ENCODE measurements around the gene SPIRE1.

Gene SPIRE1

GRCh38 chr18:12657684-12658425 lies at the start of gene SPIRE1:
Gene SPIRE1, minus strand, starts transcription at chr18:12658107. Its CDS starts 241 bp downstream, at chr18:12657866.
- peak within 1 kb of the TSS; percentile 70 to 81 for H3K9ac ChIP-seq (ENCODE audit: low read length in 2 of 2)

GRCh38 chr18:12703664-12704063 lies 45.8 kb upstream of the SPIRE1 start:
- Histone ChIP-seq H3K9ac (ENCODE audit: low read length in 2 of 2) (peak overlapping the region; percentile 74 to 94), H3K36me3 (ENCODE audit: control insufficient read depth in 2 of 2, insufficient read depth in 2 of 2, low read length in 2 of 2) (peaks cover 6 to 14% of the 10 kb centered on the region in 2 donors), H3K27ac (ENCODE audit: low read length) (peak overlapping the region; percentile 94), H3K4me3 (ENCODE audit: low read length in 2 of 2) (peak overlapping the region; percentile 75 to 91), H3K9me3 (ENCODE audit: control insufficient read depth in 2 of 2, low read length in 2 of 2) (no peaks in the 10 kb centered on the region), H3K27me3 (ENCODE audit: control insufficient read depth in 1 of 2, insufficient read depth in 2 of 2, low read length in 2 of 2) (no peaks in the 10 kb centered on the region), H3K4me1 (ENCODE audit: control insufficient read depth, insufficient read depth, low read length) (peaks cover 15% of the 10 kb centered on the region)

More at GRCh38 chr18:12657684-12658425, at the start of gene SPIRE1:
- H3K4me1 ChIP-seq (ENCODE audit: control insufficient read depth, insufficient read depth, low read length), result peaks cover 7% of the 10 kb centered on the region
- H3K4me3 ChIP-seq (ENCODE audit: low read length in 2 of 2), result peak within 1 kb of the TSS; percentile 76 to 87
- H3K27ac ChIP-seq (ENCODE audit: low read length), result peak within 1 kb of the TSS; percentile 78
- no peaks in the 10 kb centered on the region for H3K27me3 ChIP-seq (ENCODE audit: control insufficient read depth in 1 of 2, insufficient read depth in 2 of 2, low read length in 2 of 2)
- no peaks in the 10 kb centered on the region for H3K36me3 ChIP-seq (ENCODE audit: control insufficient read depth in 2 of 2, insufficient read depth in 2 of 2, low read length in 2 of 2)
- no peaks in the 10 kb centered on the region for H3K9me3 ChIP-seq (ENCODE audit: control insufficient read depth in 2 of 2, low read length in 2 of 2)

- Histone ChIP-seq H3K4me3 (ENCODE audit: low read length in 2 of 2) (peak overlapping the region; percentile 75 to 91), H3K27ac (ENCODE audit: low read length) (peak overlapping the region; percentile 94), H3K9ac (ENCODE audit: low read length in 2 of 2) (peak overlapping the region; percentile 74 to 94), H3K27me3 (ENCODE audit: control insufficient read depth in 1 of 2, insufficient read depth in 2 of 2, low read length in 2 of 2) (no peaks in the 10 kb centered on the region), H3K9me3 (ENCODE audit: control insufficient read depth in 2 of 2, low read length in 2 of 2) (no peaks in the 10 kb centered on the region), H3K36me3 (ENCODE audit: control insufficient read depth in 2 of 2, insufficient read depth in 2 of 2, low read length in 2 of 2) (peaks cover 8 to 18% of the 10 kb centered on the region in 2 donors), H3K4me1 (ENCODE audit: control insufficient read depth, insufficient read depth, low read length) (peaks cover 15% of the 10 kb centered on the region)
These were observed 45.2 kb upstream of the SPIRE1 start for GRCh38 chr18:12703096-12703567.

- no peaks in the 10 kb centered on the region for H3K9me3 ChIP-seq (ENCODE audit: control insufficient read depth in 2 of 2, low read length in 2 of 2)
- no peaks in the 10 kb centered on the region for H3K27me3 ChIP-seq (ENCODE audit: control insufficient read depth in 1 of 2, insufficient read depth in 2 of 2, low read length in 2 of 2)
- H3K4me3 ChIP-seq (ENCODE audit: low read length in 2 of 2), result peak within 1 kb of the TSS; percentile 75 to 91
- H3K27ac ChIP-seq (ENCODE audit: low read length), result peak within 1 kb of the TSS; percentile 94
- H3K9ac ChIP-seq (ENCODE audit: low read length in 2 of 2), result peak within 1 kb of the TSS; percentile 74 to 94
- peaks cover 6 to 11% of the 10 kb centered on the region in 2 donors for H3K36me3 ChIP-seq (ENCODE audit: control insufficient read depth in 2 of 2, insufficient read depth in 2 of 2, low read length in 2 of 2)
- H3K4me1 ChIP-seq (ENCODE audit: control insufficient read depth, insufficient read depth, low read length), result peaks cover 15% of the 10 kb centered on the region
These were observed 44.6 kb upstream of the SPIRE1 start, which contains the start of the genes CEP76 and PSMG2 for GRCh38 chr18:12702221-12703095. Gene CEP76, minus strand, starts transcription at chr18:12702723. Its CDS starts 175 bp downstream, at chr18:12702548. Gene PSMG2, plus strand, starts transcription at chr18:12703042. Its CDS starts 66 bp downstream, at chr18:12703108.

- H3K9me3 ChIP-seq (ENCODE audit: control insufficient read depth in 2 of 2, low read length in 2 of 2), result no peaks in the 10 kb centered on the region
- H3K27ac ChIP-seq (ENCODE audit: low read length), result no peak overlapping the region
- no peaks in the 10 kb centered on the region for H3K27me3 ChIP-seq (ENCODE audit: control insufficient read depth in 1 of 2, insufficient read depth in 2 of 2, low read length in 2 of 2)
- H3K4me1 ChIP-seq (ENCODE audit: control insufficient read depth, insufficient read depth, low read length), result peaks cover 15% of the 10 kb centered on the region
- peaks cover 3 to 8% of the 10 kb centered on the region in 2 donors for H3K36me3 ChIP-seq (ENCODE audit: control insufficient read depth in 2 of 2, insufficient read depth in 2 of 2, low read length in 2 of 2)
- peak overlapping the region; percentile 75 to 91 for H3K4me3 ChIP-seq (ENCODE audit: low read length in 2 of 2)
- H3K9ac ChIP-seq (ENCODE audit: low read length in 2 of 2), result no peak overlapping the region
These were observed 43.3 kb upstream of the SPIRE1 start for GRCh38 chr18:12701161-12701560.

GRCh38 chr18:12699747-12700146 lies 41.8 kb upstream of the SPIRE1 start:
- Histone ChIP-seq H3K36me3 (ENCODE audit: control insufficient read depth in 2 of 2, insufficient read depth in 2 of 2, low read length in 2 of 2) (peaks cover 3 to 5% of the 10 kb centered on the region in 2 donors), H3K4me3 (ENCODE audit: low read length in 2 of 2) (no peak overlapping the region), H3K27ac (ENCODE audit: low read length) (no peak overlapping the region), H3K9me3 (ENCODE audit: control insufficient read depth in 2 of 2, low read length in 2 of 2) (no peaks in the 10 kb centered on the region), H3K9ac (ENCODE audit: low read length in 2 of 2) (no peak overlapping the region), H3K27me3 (ENCODE audit: control insufficient read depth in 1 of 2, insufficient read depth in 2 of 2, low read length in 2 of 2) (no peaks in the 10 kb centered on the region), H3K4me1 (ENCODE audit: control insufficient read depth, insufficient read depth, low read length) (peaks cover 12% of the 10 kb centered on the region)

- Histone ChIP-seq H3K4me3 (ENCODE audit: low read length in 2 of 2) (no peak overlapping the region), H3K9ac (ENCODE audit: low read length in 2 of 2) (no peak overlapping the region), H3K4me1 (ENCODE audit: control insufficient read depth, insufficient read depth, low read length) (no peaks in the 10 kb centered on the region), H3K9me3 (ENCODE audit: control insufficient read depth in 2 of 2, low read length in 2 of 2) (no peaks in the 10 kb centered on the region), H3K27ac (ENCODE audit: low read length) (no peak overlapping the region), H3K36me3 (ENCODE audit: control insufficient read depth in 2 of 2, insufficient read depth in 2 of 2, low read length in 2 of 2) (peaks cover 3 to 5% of the 10 kb centered on the region in 2 donors), H3K27me3 (ENCODE audit: control insufficient read depth in 1 of 2, insufficient read depth in 2 of 2, low read length in 2 of 2) (no peaks in the 10 kb centered on the region)
These were observed 36.1 kb upstream of the SPIRE1 start for GRCh38 chr18:12694032-12694431.

GRCh38 chr18:12692206-12692605 lies 34.3 kb upstream of the SPIRE1 start:
- H3K36me3 ChIP-seq (ENCODE audit: control insufficient read depth in 2 of 2, insufficient read depth in 2 of 2, low read length in 2 of 2), result no peaks in the 10 kb centered on the region
- no peak overlapping the region for H3K9ac ChIP-seq (ENCODE audit: low read length in 2 of 2)
- H3K9me3 ChIP-seq (ENCODE audit: control insufficient read depth in 2 of 2, low read length in 2 of 2), result no peaks in the 10 kb centered on the region
- H3K27ac ChIP-seq (ENCODE audit: low read length), result no peak overlapping the region
- H3K4me1 ChIP-seq (ENCODE audit: control insufficient read depth, insufficient read depth, low read length), result no peaks in the 10 kb centered on the region
- no peaks in the 10 kb centered on the region for H3K27me3 ChIP-seq (ENCODE audit: control insufficient read depth in 1 of 2, insufficient read depth in 2 of 2, low read length in 2 of 2)
- H3K4me3 ChIP-seq (ENCODE audit: low read length in 2 of 2), result no peak overlapping the region

- H3K27ac ChIP-seq (ENCODE audit: low read length), result no peak overlapping the region
- no peak overlapping the region for H3K9ac ChIP-seq (ENCODE audit: low read length in 2 of 2)
- H3K4me3 ChIP-seq (ENCODE audit: low read length in 2 of 2), result no peak overlapping the region
- no peaks in the 10 kb centered on the region for H3K27me3 ChIP-seq (ENCODE audit: control insufficient read depth in 1 of 2, insufficient read depth in 2 of 2, low read length in 2 of 2)
- no peaks in the 10 kb centered on the region for H3K4me1 ChIP-seq (ENCODE audit: control insufficient read depth, insufficient read depth, low read length)
- no peaks in the 10 kb centered on the region for H3K9me3 ChIP-seq (ENCODE audit: control insufficient read depth in 2 of 2, low read length in 2 of 2)
- peaks cover 0 to 2% of the 10 kb centered on the region in 2 donors for H3K36me3 ChIP-seq (ENCODE audit: control insufficient read depth in 2 of 2, insufficient read depth in 2 of 2, low read length in 2 of 2)
These were observed 31.4 kb upstream of the SPIRE1 start for GRCh38 chr18:12689256-12689850.

GRCh38 chr18:12686100-12686499 lies 28.2 kb upstream of the SPIRE1 start:
- Histone ChIP-seq H3K9ac (ENCODE audit: low read length in 2 of 2) (no peak overlapping the region), H3K27me3 (ENCODE audit: control insufficient read depth in 1 of 2, insufficient read depth in 2 of 2, low read length in 2 of 2) (no peaks in the 10 kb centered on the region), H3K4me1 (ENCODE audit: control insufficient read depth, insufficient read depth, low read length) (no peaks in the 10 kb centered on the region), H3K27ac (ENCODE audit: low read length) (no peak overlapping the region), H3K9me3 (ENCODE audit: control insufficient read depth in 2 of 2, low read length in 2 of 2) (no peaks in the 10 kb centered on the region), H3K36me3 (ENCODE audit: control insufficient read depth in 2 of 2, insufficient read depth in 2 of 2, low read length in 2 of 2) (peaks cover 0 to 2% of the 10 kb centered on the region in 2 donors), H3K4me3 (ENCODE audit: low read length in 2 of 2) (no peak overlapping the region)

Data from stomach smooth muscle (tissue), 2 donors.